CD4-positive, alpha-beta T cell treated with Interleukin-1 beta for 1 hour (primary cell): ENCODE measurements around the gene PRXL2B.
"Not testable (repeated sequence)": the region's sequence is repeated elsewhere in the genome, so short reads cannot be mapped to it uniquely, and the experiment has no call there.

ENCODE experiments used
- DNase-seq, 2 donors: peaks; one replicate each; pipeline ENCODE4 v3.0.0-alpha.2; 2020 to 2022

The PRXL2B gene

GRCh38 chr1:2551544-2551943, 35.0 kb upstream of the PRXL2B start:
- DNase-seq, result not testable (repeated sequence)

GRCh38 chr1:2552189-2552588, 34.4 kb upstream of the PRXL2B start:
- DNase-seq, result no peak

GRCh38 chr1:2553076-2553475, 33.5 kb upstream of the PRXL2B start:
- not testable (repeated sequence) for DNase-seq

GRCh38 chr1:2553871-2554620, 32.5 kb upstream of the PRXL2B start:
- DNase-seq, result no peak

GRCh38 chr1:2554621-2555387, 31.8 kb upstream of the PRXL2B start:
- DNase-seq, result peak; percentile 63 to 73

- peak; percentile 76 to 86 for DNase-seq
Observed at GRCh38 chr1:2555634-2556276, 30.8 kb upstream of the PRXL2B start.

- peak; percentile 78 to 81 for DNase-seq
Observed at GRCh38 chr1:2556277-2556677, 30.3 kb upstream of the PRXL2B start, which contains the start of gene TNFRSF14. Gene TNFRSF14, plus strand, starts transcription at chr1:2556371. Its CDS starts 294 bp downstream, at chr1:2556665.

- DNase-seq, result peak; percentile 55 to 59
Observed at GRCh38 chr1:2556678-2557481, 29.7 kb upstream of the PRXL2B start.

GRCh38 chr1:2557482-2558400, 28.8 kb upstream of the PRXL2B start:
- DNase-seq, result no peak

- no peak for DNase-seq
Observed at GRCh38 chr1:2558420-2558819, 28.2 kb upstream of the PRXL2B start.

- no peak for DNase-seq
Observed at GRCh38 chr1:2558861-2559260, 27.7 kb upstream of the PRXL2B start.

- no peak for DNase-seq
Observed at GRCh38 chr1:2559509-2560298, 26.9 kb upstream of the PRXL2B start.

GRCh38 chr1:2560299-2561073, 26.1 kb upstream of the PRXL2B start:
- DNase-seq, result no peak

- DNase-seq, result no peak
Observed at GRCh38 chr1:2561446-2561845, 25.1 kb upstream of the PRXL2B start.

- DNase-seq, result peak in 1 of 2 donors; percentile 39
Observed at GRCh38 chr1:2561898-2562895, 24.4 kb upstream of the PRXL2B start.

- DNase-seq, result no peak
Observed at GRCh38 chr1:2563205-2563604, 23.4 kb upstream of the PRXL2B start.

- DNase-seq, result no peak
Observed at GRCh38 chr1:2564006-2564814, 22.4 kb upstream of the PRXL2B start.
